ENCODE measurements around the gene FANK1. TPM values are rescaled to one million over a fixed set of nuclear protein-coding genes. Genes with fewer than 3 reads are reported as not detected.

The FANK1 gene
- total and polyA plus RNA-seq, 3 donors from 2014 or later: 41.1 to 143 (median 60.9) TPM

- H3K27ac ChIP-seq: no peak overlapping the region
- no peaks in the 10 kb centered on the region for H3K4me1 ChIP-seq
- DNase-seq: no peak
- no peaks in the 10 kb centered on the region for H3K36me3 ChIP-seq (ENCODE audit: low read depth, missing control alignments)
- H3K9me3 ChIP-seq: no peaks in the 10 kb centered on the region
- no peak overlapping the region for H3K4me3 ChIP-seq
- TF ChIP-seq POLR2A (IDR thresholded peaks at IDR 0.05): no peak
- TF ChIP-seq CTCF (IDR thresholded peaks at IDR 0.05): no peak
- 41 to 42% methylated on average over 6 of the region's 6 CpGs for WGBS, 2 donors
- no peaks in the 10 kb centered on the region for H3K27me3 ChIP-seq
- intact Hi-C loops (cut with DNase I; ENCODE audit: low total_unique reads): no loop called here
These were observed 161.7 kb downstream of the FANK1 start for GRCh38 chr10:126058104-126058503.

GRCh38 chr10:126058507-126058906 lies 162.1 kb downstream of the FANK1 start:
- no peak overlapping the region for H3K27ac ChIP-seq
- no peaks in the 10 kb centered on the region for H3K36me3 ChIP-seq (ENCODE audit: low read depth, missing control alignments)
- intact Hi-C loops (cut with DNase I; ENCODE audit: low total_unique reads): no loop called here
- H3K4me3 ChIP-seq: no peak overlapping the region
- TF ChIP-seq POLR2A (IDR thresholded peaks at IDR 0.05): no peak
- H3K4me1 ChIP-seq: no peaks in the 10 kb centered on the region
- H3K27me3 ChIP-seq: no peaks in the 10 kb centered on the region
- H3K9me3 ChIP-seq: no peaks in the 10 kb centered on the region
- 35% methylated on average over 9 of the region's 9 CpGs for WGBS, 2 donors
- DNase-seq: no peak

Small RNAs within 50 kb of the gene (small RNA-seq; reads per million reads assigned to genes)
- gene GNG10P1: 0 reads per million in 2 donors
- gene RF00017: 0 reads per million in 2 donors
- gene RNU2-42P: 0 reads per million in 2 donors

Other genes with a start within 250 kb of the FANK1 start
- gene TEX36, start 213.4 kb upstream of the FANK1 start, total RNA-seq: 10 to 100 TPM; 14.9 to 24.6 TPM
- 41.5 TPM for gene TEX36, start 213.4 kb upstream of the FANK1 start, polyA plus RNA-seq (ENCODE audit: insufficient read depth, low read depth, low replicate concordance)
- gene EDRF1, start 176.9 kb upstream of the FANK1 start, total RNA-seq: 10 to 100 TPM; 93.1 to 95.1 TPM
- 66.7 TPM for gene EDRF1, start 176.9 kb upstream of the FANK1 start, polyA plus RNA-seq (ENCODE audit: insufficient read depth, low read depth, low replicate concordance)
- gene MMP21, start 120.7 kb upstream of the FANK1 start, total RNA-seq: under 1 TPM; 0.31 to 0.43 TPM
- gene MMP21, start 120.7 kb upstream of the FANK1 start, polyA plus RNA-seq (ENCODE audit: insufficient read depth, low read depth, low replicate concordance): not detected
- 10 to 100 TPM; 62.5 to 70.3 TPM for gene UROS, start 73.3 kb upstream of the FANK1 start, total RNA-seq
- gene UROS, start 73.3 kb upstream of the FANK1 start, polyA plus RNA-seq (ENCODE audit: insufficient read depth, low read depth, low replicate concordance): 69.2 TPM
- gene BCCIP, start 73.0 kb upstream of the FANK1 start, total RNA-seq: 10 to 100 TPM; 59.8 to 81.9 TPM
- 63.9 TPM for gene BCCIP, start 73.0 kb upstream of the FANK1 start, polyA plus RNA-seq (ENCODE audit: insufficient read depth, low read depth, low replicate concordance)
- gene DHX32, start 15.3 kb upstream of the FANK1 start, total RNA-seq: 10 to 100 TPM; 42.2 to 60.2 TPM
- gene DHX32, start 15.3 kb upstream of the FANK1 start, polyA plus RNA-seq (ENCODE audit: insufficient read depth, low read depth, low replicate concordance): 64.0 TPM